Inferior parietal cortex (tissue), 1 donor: ENCODE measurements around the gene TMEM266.

Experiments used
- DNase-seq: peaks from one replicate; pipeline ENCODE4 v3.0.0-alpha.2; 2016; ENCODE audit errors: extremely low spot score

TMEM266 gene

DNA sequence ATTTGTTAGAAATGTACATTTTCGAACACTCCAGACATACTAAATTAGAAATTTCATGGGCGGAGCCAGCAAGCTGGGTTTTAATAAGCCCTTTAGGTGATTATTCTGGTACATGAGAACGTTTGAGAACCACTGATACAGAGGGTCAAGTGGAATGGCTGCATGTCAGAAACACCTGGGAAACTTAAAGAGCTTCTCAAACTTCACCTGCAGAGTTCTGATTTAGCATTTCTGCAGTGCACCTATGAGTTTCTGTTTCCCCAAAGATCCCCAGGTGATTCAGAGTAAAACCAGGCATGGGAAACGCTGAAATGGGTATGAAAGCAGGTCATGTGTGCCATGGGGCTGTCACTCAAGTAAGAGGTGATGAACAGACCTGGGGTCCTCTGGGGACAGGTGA, 68.1 kb downstream of the TMEM266 start:
- no peak for DNase-seq

DNA sequence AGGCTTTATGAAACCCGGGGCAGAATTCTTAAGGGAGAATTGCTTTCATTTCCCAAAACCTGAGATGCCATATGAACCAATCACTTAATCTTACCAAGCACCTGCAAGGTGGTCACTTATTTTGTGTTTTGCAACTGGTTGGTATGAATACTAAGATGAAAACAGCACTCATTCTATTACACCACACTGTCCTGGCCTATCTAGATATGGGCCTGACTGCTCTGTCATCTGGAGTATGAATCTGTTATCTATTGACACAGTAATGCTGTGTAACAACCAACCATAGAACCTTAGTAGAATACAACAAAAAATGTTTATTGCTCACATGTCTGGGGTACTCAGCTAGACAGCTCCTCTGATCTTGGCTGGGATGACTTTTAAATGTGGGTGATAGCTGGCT, 74.8 kb downstream of the TMEM266 start:
- DNase-seq = no peak

DNA sequence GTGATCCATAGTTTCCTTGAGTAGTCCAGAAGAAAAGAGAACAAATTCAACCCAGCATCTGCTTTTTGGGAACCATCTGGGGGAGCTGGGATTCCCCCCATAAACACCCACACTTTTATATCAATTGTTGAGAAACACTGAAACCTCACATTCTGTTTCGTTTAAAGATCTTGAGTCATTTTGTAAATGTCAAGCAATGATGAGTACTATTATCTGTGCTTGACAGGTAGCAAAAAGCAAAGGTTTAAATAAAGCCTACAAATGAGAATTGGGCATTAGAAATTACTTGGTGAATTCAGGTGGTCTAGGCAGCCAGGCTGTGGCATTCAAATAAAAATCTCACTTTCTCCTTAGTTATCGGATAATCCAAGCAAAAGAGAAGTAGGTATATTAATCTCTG, 75.7 kb downstream of the TMEM266 start:
- DNase-seq = no peak

DNA sequence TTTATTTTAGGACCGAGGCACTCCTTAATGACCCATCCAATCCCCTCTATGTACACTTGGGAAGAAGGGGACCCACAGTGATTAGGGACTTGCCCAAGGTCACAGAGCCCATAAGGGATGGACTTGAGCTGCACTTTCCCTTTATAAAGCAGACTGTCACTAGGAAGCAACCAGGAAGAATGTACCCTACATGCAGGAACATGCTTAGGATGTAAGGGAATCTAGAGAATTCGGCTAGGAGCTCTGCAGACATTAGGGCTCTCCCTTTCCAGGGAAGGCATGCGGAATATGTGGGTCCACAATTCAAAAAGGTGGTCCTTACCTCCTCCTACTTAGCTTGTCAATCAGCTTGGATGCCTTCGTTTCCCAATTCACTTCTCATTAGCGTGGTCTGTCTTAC, 78.7 kb downstream of the TMEM266 start:
- DNase-seq = no peak

DNA sequence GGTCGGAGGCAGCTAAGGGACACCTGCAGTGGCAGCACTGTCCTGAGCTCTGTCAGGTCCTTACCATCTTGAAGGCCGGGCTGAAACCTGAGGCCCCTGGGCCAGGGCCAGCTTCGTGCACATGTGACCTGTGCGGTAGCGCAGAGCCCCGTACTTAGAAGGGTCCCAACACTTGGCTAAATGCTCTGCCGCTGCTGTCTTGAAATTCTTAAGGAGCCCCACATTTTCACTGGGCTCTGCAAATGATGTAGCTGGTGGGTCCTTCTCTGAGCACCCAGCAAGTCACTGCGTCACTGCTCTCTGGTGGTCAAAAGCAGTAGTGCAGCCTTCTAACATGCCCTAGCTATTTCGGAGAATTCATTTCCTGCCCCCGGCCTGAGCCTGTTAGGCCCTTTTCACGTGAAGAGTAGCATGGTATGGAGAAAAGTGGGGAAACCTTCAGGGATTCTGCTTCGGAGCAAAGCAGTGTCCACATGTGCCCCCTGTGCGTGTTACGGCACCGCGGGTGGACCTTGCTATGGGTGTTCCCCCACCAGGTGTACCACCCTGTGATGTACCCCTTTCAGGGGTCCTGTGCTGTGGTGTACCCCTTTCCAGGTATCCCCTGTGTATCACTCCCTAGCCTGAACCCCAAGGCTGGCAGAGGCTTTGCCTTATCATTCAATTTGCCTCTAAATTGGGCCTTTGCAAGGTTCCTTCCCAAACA, 79.7 kb downstream of the TMEM266 start:
- peak; percentile 86 for DNase-seq

DNA sequence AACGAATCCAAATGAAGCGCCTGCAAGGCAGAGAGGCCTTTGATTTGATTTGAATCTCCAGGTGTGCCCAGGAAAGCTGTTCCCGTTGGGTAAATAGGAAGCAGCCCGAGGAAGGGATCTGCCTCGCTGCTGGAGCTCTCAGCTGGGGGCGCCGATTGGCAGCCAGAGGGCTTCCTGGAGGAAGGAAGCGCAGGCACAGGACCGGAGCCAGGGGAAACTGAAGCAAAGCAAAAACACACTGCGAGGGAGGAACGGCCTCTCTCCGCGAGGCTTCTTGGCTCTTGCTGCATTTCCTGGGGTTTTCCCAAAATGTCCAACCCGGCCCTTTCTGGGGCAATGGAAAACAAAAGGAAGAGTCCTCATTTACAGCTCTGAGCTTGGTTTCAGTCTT, 80.3 kb downstream of the TMEM266 start:
- DNase-seq = no peak

DNA sequence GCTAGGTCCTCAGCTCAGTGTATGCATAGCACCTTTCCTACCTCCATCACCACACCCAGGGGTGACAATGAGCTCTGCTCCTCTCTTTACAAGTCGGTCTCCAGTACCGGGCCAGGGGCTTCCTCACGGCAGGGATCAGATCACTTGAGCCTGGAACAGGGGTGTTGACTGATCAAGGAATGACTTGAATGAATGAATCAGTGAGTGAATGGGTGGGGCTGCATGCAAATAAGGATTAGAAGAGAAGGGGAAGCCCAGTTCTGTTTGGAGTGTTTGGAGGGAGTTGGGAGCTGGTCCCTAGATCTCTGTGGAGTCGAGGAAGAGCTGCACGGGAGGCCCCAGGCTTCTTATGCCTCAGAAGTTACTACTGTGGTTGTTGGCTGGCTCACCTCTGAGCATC, 87.0 kb downstream of the TMEM266 start:
- no peak for DNase-seq

DNA sequence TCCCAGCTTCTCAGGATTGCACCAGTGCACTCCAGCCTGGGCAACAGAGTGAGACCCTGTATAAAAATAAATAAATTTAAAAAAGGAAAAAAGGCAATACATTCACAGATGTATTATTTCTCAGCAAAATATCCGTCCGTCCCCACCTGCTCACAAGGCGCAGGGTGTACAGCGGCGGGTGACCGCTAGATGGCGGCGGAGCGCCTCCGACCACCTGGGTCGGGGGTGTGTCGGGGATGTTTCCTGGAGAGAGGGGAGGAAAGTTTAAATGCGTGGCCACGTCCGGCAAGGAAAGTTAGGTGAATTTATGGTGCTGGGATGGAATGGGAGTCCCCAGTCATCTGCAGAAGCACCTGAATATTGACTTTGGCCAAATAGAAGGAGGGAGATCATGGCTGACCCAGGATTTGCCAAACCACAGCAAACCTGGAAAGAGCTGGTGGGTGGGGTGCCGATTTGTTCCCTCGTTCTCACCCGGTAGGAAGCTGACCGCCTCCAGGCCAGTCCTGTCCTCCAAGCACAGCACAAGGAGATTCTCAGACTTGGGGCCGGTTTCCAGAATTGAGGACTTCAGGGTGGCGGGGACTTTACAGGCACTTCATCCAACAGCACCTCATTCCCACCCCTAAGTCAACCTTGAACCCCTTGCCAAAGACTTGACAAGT, 88.3 kb downstream of the TMEM266 start:
- DNase-seq = no peak

DNA sequence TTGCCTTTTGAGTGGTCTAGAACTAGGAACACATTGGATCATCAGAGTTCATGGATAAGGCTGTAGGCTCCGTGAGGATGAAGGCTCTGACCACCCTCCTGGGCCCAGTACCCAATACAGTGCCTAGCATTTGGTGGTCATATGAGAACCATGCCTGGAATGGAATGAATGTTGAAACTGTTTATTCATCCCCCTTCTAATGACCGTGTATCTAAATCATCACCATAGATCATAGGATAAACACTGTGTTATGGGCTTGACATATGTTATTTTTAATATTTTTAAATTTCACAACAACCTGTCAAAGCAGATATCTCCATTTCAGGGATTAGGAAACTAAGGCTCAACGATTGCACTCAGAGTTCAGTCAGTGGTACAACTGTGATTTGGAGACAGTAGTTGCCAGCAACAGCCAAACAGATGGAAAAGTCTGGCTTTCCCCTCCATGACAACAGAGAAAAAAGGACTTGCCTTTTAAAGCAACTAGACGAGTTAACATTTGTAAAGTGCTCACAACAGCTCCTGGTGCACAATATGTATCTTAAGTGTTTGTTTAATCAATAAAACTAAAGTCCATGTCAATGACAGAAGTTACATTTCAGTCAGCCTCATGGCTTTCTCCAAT, 89.6 kb downstream of the TMEM266 start:
- DNase-seq = no peak

DNA sequence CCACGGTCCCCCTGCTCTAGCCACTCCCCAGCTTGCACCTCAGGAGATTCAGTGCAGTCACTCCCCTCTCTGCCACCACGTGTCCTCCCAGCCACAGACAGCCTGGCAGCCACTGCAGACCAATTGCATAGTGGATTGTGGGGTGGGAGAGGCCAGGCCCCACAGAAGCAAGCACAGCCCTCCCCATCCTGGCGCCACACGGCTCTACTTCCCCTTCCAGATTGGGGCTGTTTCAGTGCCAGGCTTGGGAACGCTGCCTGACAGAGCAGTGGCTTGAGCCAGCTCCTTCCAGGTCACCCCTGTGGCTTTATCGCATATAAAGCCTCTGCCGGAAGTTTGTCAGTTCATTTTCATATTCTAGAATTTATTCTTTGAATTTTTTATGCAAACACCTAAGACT, 90.7 kb downstream of the TMEM266 start:
- DNase-seq = no peak

DNA sequence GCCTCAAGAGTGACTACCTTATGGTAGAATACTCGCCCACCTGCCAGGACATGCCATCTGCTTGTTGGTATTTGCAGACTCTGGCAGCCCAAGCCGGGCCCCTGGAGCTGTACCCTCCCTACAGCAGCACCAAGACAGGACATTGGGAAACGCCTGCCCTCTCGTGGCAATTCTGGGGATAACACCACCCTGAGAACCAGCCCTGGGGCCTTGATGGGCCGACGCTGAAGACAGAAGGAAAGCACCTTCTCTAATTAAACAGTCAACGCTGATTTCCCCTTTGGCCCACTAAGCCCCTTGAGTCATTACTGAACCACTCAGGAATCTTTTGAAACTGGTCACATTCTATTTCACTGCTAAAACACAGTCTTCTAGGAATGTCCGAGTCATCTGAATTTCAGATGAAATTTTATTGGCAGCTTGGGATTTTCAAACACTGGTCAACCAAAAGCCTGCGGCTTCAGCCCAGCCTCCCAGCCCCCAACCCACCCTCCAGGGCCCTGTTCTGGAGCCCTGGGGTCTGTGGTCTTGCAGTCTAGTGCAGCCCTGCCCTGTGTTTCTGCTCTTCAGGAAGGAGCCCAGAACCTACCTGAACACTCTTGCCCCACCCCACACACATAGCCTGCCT, 91.3 kb downstream of the TMEM266 start:
- peak; percentile 78 for DNase-seq

DNA sequence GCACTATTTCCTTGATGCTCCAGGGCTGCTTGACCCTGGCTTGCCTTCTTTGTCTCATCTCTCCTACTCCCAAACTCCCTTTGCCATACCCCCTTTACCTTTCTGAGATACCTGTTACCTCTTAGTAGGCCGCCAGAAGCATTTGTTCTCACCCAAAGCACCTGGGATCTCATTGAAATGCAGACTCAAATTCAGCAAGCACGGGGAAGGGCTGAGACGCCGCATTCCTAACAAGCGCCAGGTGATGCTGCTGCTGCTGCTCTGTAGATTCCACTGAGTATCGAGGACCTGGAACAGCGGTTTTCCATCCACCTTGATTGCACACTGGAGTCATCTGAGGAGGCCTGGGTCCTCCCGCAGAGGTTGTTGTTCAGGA, 91.8 kb downstream of the TMEM266 start:
- DNase-seq = no peak

DNA sequence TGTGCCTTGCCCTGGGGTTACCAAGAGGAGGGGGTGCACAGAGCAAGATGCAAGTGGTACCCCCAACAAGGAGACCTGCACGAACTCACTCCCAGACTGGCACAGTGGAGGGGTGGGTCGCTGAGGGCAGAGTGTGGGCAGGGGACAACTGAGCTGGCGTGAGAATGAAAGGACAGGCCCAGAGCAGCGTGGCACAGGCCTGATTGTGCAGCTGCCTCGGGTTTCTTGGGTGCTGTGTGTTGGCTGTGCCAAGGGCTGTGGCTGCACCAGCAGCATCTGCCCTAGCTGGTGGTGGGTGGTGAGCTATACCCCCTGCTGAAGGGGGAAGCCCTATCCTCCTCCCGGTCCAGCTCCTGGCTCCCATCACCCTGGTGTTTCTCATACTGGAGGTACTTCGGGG, 92.4 kb downstream of the TMEM266 start:
- DNase-seq = no peak

DNA sequence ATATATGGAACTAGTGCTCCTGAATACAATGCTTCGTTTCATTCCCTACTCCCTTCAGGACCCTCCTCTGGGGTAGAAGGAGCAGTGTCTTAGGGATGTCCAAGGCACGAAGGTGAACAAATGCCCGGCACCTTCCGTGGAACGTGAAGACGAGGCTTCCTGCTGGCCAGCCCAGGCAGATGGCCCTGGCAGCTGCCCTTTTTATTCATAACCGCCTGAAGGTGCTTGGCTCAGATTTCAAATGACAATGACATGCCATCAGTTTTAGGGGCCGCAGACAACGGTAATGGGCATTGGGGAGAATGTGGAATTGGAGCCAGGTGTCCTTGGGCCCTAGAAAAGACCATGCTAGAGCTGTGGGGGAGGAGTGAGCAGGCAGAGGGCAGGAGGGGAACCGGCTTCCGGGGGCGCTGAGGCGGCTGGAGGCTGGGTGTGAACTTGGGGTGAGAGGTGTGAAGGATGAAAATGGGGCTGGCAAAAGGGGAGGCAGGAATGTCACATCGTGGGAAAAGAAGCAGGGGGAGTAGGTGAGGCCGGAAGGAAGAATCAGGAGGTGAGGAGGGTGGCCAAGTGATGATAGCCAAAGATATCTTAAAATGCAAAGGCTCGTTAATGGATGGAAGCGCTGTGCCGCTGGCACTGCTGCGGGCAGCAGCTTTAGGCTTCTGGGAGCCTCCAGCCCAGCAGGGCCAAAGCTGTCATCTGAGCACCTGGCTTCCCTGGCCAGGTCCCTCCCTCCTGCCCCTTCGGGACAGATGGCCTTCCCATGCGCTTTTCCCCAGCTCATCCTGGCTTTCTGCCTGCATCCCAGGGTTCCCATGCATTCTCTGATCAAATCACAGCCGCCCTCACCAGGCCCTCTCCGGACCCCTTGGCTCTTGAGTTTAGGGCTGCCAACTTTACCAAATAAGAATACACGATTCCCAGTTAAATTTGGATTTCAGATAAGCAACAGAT, 93.7 kb downstream of the TMEM266 start:
- DNase-seq = no peak

DNA sequence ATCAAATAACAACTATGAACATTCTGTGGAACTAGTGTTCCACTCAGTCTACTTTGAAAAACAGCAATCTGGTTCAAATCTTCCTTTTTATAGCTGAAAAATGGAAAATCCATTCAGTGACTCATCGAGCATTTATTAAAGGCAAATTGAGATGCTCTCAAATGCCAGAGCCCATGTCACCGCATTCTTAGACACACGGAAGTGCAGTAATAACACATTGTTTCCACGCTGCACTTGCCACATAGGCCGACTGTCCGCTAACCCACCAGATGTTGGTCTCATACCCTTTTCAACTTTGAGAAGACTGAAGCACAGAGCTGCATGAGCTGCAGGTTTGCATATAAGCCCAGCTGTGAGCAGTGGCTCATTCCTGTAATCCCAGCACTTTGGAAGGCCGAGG, 95.9 kb downstream of the TMEM266 start:
- no peak for DNase-seq

DNA sequence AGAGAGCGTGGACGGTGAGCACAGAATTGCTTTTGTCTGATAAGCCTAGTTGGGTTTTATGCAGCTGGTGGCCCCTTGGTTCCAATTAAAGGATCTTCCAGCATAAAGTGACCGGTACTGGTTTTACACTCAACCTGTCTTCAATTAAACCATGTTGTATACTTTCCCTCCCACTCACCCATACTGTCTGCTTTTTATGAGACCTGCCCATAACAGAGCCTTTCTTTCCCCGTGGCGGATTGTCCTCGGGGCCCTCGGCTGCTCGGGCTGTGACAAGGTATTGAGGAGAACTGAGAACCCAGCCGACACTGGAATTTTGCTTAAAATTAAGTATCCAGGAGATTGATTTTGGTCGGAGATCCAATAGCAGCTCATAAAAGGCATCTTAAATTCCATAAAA, 98.4 kb downstream of the TMEM266 start:
- DNase-seq = no peak

DNA sequence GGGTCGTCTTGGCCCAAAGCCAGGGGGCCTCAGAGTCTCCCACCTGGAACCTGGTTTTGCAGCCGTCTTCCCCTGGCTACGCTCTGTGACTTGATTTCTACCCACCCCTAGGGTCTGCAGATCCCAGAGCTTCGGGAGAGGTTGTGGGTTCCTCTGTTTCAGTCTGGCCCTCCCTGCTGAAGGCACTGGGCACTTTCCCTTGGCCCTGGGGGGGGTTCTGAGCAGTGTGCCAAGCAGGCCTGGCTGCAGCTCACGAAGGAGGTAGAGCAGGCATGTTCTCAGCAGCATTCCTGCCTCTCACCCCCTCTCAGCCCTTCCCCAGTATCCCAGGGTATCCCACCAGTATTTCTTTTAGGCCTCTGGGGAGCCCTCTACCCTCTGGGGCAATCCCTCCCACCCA, 99.0 kb downstream of the TMEM266 start:
- DNase-seq = no peak

DNA sequence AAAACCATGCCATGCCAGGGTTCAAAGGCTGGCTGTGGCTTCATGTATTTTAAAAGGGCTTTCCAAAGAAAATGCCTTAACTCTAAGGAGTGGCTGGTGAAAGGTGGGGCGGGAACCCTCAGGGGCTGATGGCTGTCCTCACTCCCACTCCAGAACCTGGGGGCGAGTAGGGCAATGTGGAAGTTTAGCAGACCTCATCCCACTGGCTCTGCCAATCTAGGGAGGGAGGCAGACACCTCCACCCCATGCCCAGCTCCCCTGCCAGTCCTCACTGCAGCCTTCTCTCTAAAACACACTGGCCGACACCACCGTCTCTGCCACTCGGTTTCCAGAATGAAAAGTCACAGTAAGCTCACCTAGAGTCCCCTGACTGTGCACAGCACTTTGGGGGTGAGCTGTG, 99.5 kb downstream of the TMEM266 start:
- DNase-seq = no peak

DNA sequence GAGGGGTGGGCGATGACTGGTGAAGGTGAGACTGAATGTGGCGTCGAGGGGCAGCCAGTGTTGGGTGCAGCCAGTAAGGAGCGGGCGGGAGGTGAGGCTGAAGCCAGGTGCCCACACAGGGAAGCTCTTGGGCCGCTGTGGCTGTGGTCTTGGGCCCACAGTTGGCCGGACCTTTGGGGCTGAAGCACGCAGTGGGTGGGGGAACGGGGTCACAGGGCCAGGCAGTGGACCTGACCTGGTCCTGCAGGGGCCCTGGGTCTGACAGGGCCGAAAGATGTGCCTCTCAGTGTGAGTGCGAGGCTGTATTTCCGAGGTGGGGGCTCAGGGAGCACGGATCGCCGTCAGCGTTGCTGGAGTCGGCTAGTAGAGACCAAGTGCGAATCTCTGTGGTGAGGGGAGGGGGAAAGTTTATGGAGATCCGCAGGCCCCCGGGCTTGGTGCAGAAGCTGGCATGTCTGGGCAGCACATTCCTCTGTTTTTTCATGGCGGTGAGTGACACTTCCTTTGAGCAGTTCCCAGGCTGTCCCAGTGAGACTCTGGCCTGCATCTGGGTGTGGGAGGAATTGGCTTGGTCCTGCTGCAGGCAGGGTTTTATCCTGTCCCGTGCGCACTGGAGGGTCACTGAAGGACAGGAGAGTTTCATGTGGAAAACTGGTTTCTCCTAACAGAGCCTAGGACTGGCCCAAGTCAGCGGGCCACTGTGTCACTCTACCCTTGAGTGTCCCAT, 100.8 kb downstream of the TMEM266 start:
- DNase-seq = no peak

DNA sequence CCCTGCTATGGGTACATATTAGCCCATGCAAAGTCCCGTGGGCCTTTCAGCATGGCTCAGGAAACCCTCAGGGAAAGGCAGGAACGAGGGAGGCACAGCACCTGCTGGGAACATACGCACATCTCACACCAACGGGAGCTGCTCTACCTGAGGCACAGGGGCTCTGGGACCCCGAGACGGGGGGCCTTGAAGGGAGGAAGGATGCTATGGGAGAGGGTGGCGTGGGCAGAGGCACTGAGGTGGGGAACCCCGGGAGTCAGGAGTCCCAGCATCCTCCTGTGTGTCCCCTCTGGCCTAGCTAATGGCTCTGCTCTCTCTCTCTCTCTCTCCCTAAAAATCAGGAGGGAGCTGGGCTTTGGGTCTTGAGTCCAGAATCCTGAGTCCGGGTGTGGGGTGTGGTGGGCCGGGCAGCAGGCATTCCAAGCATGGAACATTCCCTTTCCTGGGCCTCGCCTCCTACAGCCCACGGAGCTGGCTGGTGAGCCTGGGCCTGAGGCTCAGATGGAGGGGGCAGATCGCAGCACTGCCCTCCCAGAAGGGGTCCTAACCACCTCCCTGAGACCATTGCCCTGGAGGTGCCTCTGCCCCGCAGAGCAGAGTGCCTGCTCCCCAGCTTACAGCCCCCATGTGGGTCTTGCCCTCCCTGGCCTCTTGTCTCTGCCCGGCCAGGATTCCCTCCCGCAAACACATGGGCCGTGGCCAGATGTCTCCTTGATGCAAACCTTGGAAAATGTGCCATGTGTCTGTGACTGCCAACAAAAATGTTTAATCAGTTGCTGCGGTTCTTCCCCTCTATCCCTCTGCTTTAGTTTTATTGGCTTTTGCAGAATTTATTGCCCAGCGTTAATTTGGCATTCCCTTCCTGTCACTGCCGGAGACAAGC, 101.6 kb downstream of the TMEM266 start:
- DNase-seq = no peak
